ENCODE measurements around the gene LRRC71. TPM values are rescaled to one million over a fixed set of nuclear protein-coding genes. Genes with fewer than 3 reads are reported as not detected.

The LRRC71 gene
- polyA plus RNA-seq, 3 donors, result not detected

- Histone ChIP-seq H3K27ac (ENCODE audit: low read depth in 1 of 2, low read length in 2 of 2) (no peak overlapping the region), H2AFZ (ENCODE audit: insufficient read depth, low read depth, low read length, poor library complexity, severe bottlenecking) (no peak overlapping the region), H4K20me1 (ENCODE audit: insufficient read depth, low read length) (no peaks in the 10 kb centered on the region), H3K9ac (ENCODE audit: insufficient read depth, low read length, poor library complexity, severe bottlenecking) (no peak overlapping the region), H3K4me2 (replicated peaks; ENCODE audit: extremely low read depth, low read length, poor library complexity, severe bottlenecking) (no peak overlapping the region), H3K79me2 (ENCODE audit: insufficient read depth, low read length) (no peaks in the 10 kb centered on the region), H3K4me1 (ENCODE audit: control insufficient read depth in 1 of 2, insufficient read depth in 2 of 2, low read length in 2 of 2) (peaks cover 7 to 10% of the 10 kb centered on the region in 2 donors), H3K4me3 (replicated peaks in 1 of 3; ENCODE audit: low read depth in 2 of 3, low read length in 3 of 3) (no peak overlapping the region), H3K27me3 (ENCODE audit: control insufficient read depth in 2 of 2, insufficient read depth in 2 of 2, low read length in 2 of 2) (no peaks in the 10 kb centered on the region), H3K36me3 (replicated peaks in 1 of 2; ENCODE audit: control insufficient read depth in 1 of 2, insufficient read depth in 2 of 2, low read length in 2 of 2) (no peaks in the 10 kb centered on the region), H3K9me3 (replicated peaks in 1 of 2; ENCODE audit: control insufficient read depth in 1 of 2, insufficient read depth in 1 of 2, low read length in 2 of 2) (no peaks in the 10 kb centered on the region)
- intact Hi-C loops (cut with micrococcal nuclease), result no loop called here
- peaks cover 4 to 6% (median 5%) of the 10 kb centered on the region in 3 donors for H3K27me3 Mint-ChIP-seq (ENCODE audit: low read depth in 3 of 3)
- H3K4me1 Mint-ChIP-seq, result peaks cover 11% of the 10 kb centered on the region
- 67% methylated on average over 2 of the region's 6 CpGs for WGBS (ENCODE audit: insufficient coverage)
- H3K9me3 Mint-ChIP-seq, result no peaks in the 10 kb centered on the region
- DNase-seq, result no peak
- no peak for TF ChIP-seq CTCF (IDR thresholded peaks at IDR 0.05)
- no peak overlapping the region for H3K27ac Mint-ChIP-seq
- no peaks in the 10 kb centered on the region for H3K36me3 Mint-ChIP-seq
- no peak overlapping the region for H3K4me3 Mint-ChIP-seq
Measured at GRCh38 chr1:156911577-156912298, 8.7 kb upstream of the LRRC71 start.

- Histone ChIP-seq H3K4me1 (ENCODE audit: control insufficient read depth in 1 of 2, insufficient read depth in 2 of 2, low read length in 2 of 2) (peaks cover 4 to 6% of the 10 kb centered on the region in 2 donors), H3K9ac (ENCODE audit: insufficient read depth, low read length, poor library complexity, severe bottlenecking) (no peak overlapping the region), H3K79me2 (ENCODE audit: insufficient read depth, low read length) (no peaks in the 10 kb centered on the region), H3K27me3 (ENCODE audit: control insufficient read depth in 2 of 2, insufficient read depth in 2 of 2, low read length in 2 of 2) (no peaks in the 10 kb centered on the region), H3K4me3 (replicated peaks in 1 of 3; ENCODE audit: low read depth in 2 of 3, low read length in 3 of 3) (no peak overlapping the region), H3K4me2 (replicated peaks; ENCODE audit: extremely low read depth, low read length, poor library complexity, severe bottlenecking) (no peak overlapping the region), H3K27ac (ENCODE audit: low read depth in 1 of 2, low read length in 2 of 2) (no peak overlapping the region), H3K9me3 (replicated peaks in 1 of 2; ENCODE audit: control insufficient read depth in 1 of 2, insufficient read depth in 1 of 2, low read length in 2 of 2) (no peaks in the 10 kb centered on the region), H4K20me1 (ENCODE audit: insufficient read depth, low read length) (no peaks in the 10 kb centered on the region), H2AFZ (ENCODE audit: insufficient read depth, low read depth, low read length, poor library complexity, severe bottlenecking) (no peak overlapping the region), H3K36me3 (replicated peaks in 1 of 2; ENCODE audit: control insufficient read depth in 1 of 2, insufficient read depth in 2 of 2, low read length in 2 of 2) (no peaks in the 10 kb centered on the region)
- no peak overlapping the region for H3K4me3 Mint-ChIP-seq
- no peak for DNase-seq
- no peak overlapping the region for H3K27ac Mint-ChIP-seq
- no peaks in the 10 kb centered on the region for H3K36me3 Mint-ChIP-seq
- 88% methylated on average over 1 of the region's 2 CpGs for WGBS (ENCODE audit: insufficient coverage)
- no peaks in the 10 kb centered on the region for H3K9me3 Mint-ChIP-seq
- peaks cover 4 to 5% (median 4%) of the 10 kb centered on the region in 3 donors for H3K27me3 Mint-ChIP-seq (ENCODE audit: low read depth in 3 of 3)
- peaks cover 6% of the 10 kb centered on the region for H3K4me1 Mint-ChIP-seq
- TF ChIP-seq CTCF (IDR thresholded peaks at IDR 0.05), result no peak
- intact Hi-C loops (cut with micrococcal nuclease), result no loop called here
Measured at GRCh38 chr1:156912310-156912709, 8.1 kb upstream of the LRRC71 start.
